HepG2 (cell line): ENCODE results near the gene ZFP1.

Experiments
- EP300 ChIP-seq, 3 experiments: sonication (generic) in 1 of 3; formaldehyde crosslinking in 1 of 3; IDR thresholded peaks; 2 replicates each; pipeline versions ENCODE4 v1.5.1 to v1.6.1; 2011 to 2020; ENCODE audit warnings: low read depth in 2 of 3, low read length in 2 of 3, borderline replicate concordance in 1 of 3, improper control_type of control experiment in 1 of 3, mild to moderate bottlenecking in 1 of 3, missing genetic modification reagents in 1 of 3, moderate library complexity in 1 of 3
- RAD21 ChIP-seq: fragments of 450-650 bp; formaldehyde crosslinking; IDR thresholded peaks from 2 replicates; pipeline ENCODE4 v1.5.0; 2020; ENCODE audit warnings: mild to moderate bottlenecking

- no peak for TF ChIP-seq EP300 (IDR thresholded peaks at IDR 0.05; ENCODE audit: low read depth in 2 of 2, low read length in 2 of 2)
- TF ChIP-seq EP300 (CRISPR knock-in tag; IDR thresholded peaks at IDR 0.05; ENCODE audit: borderline replicate concordance), result no peak
- no peak for TF ChIP-seq RAD21 (CRISPR knock-in tag)
These were observed 48.5 kb downstream of the ZFP1 start for GRCh38 chr16:75196836-75197235.
